K562 (cell line): ENCODE measurements around the gene GTF2A2. TPM values are rescaled to one million over a fixed set of nuclear protein-coding genes. Genes with fewer than 3 reads are reported as not detected.

ENCODE experiments used
- CHD7 ChIP-seq: fragments of 200-600 bp; sonication (generic); IDR thresholded peaks from one replicate; pipeline ENCODE4 v1.6.1; 2012; ENCODE audit warnings: mild to moderate bottlenecking, low read depth, low read length, inconsistent platforms
- DPF2 ChIP-seq: fragments of 450-650 bp; IDR thresholded peaks from 2 replicates; pipeline ENCODE4 v1.6.1; 2016
- HOXB6 ChIP-seq: fragments of 250-450 bp; sonication (Bioruptor Pico); IDR thresholded peaks from 2 replicates; pipeline ENCODE4 v1.5.1; 2022; ENCODE audit warnings: mild to moderate bottlenecking, borderline replicate concordance
- JUNB ChIP-seq: fragments of 450-650 bp; formaldehyde crosslinking; conservative IDR thresholded peaks from 2 replicates; pipeline ENCODE4 v1.4.0; 2020; ENCODE audit warnings: mild to moderate bottlenecking
- KAT7 ChIP-seq: sonication (generic); formaldehyde crosslinking; IDR thresholded peaks from 2 replicates; pipeline ENCODE4 v1.8.0; 2022; ENCODE audit warnings: missing genetic modification reagents, mild to moderate bottlenecking, borderline replicate concordance
- MIER1 ChIP-seq: fragments of 450-650 bp; IDR thresholded peaks from 2 replicates; pipeline ENCODE4 v1.6.1; 2016; ENCODE audit warnings: antibody characterized with exemption, mild to moderate bottlenecking, low read depth
- NR2C2 ChIP-seq, 2 experiments: fragments of 200-800 bp in 1 of 2; sonication (Bioruptor generic) in 1 of 2; sonication (generic) in 1 of 2; formaldehyde crosslinking in 1 of 2; IDR thresholded peaks; 2 replicates each; pipeline versions ENCODE4 v1.6.1 to v1.8.0; 2016 to 2022; ENCODE audit warnings: mild to moderate bottlenecking in 1 of 2, missing compliant biosample characterization in 1 of 2, missing genetic modification characterization in 1 of 2, missing genetic modification reagents in 1 of 2
- PCBP2 ChIP-seq: fragments of 200-400 bp; formaldehyde crosslinking; IDR thresholded peaks from 2 replicates; pipeline ENCODE4 v1.6.1; 2018; ENCODE audit warnings: low read length, low read depth, mild to moderate bottlenecking, moderate library complexity; ENCODE audit not compliant: poor library complexity, severe bottlenecking
- POLR2AphosphoS5 ChIP-seq: IDR thresholded peaks from 2 replicates; pipeline ENCODE4 v1.6.1; 2011; ENCODE audit warnings: mild to moderate bottlenecking, low read depth, low read length, moderate library complexity; ENCODE audit not compliant: control insufficient read depth, insufficient read depth
- SETDB1 ChIP-seq: IDR thresholded peaks from one replicate; pipeline ENCODE4 v1.6.1; 2012; ENCODE audit warnings: low read length, control low read depth, inconsistent platforms
- SIN3B ChIP-seq: fragments of 450-650 bp; IDR thresholded peaks from 2 replicates; pipeline ENCODE4 v1.6.1; 2017; ENCODE audit warnings: low read depth, mild to moderate bottlenecking, moderate library complexity
- STAG1 ChIP-seq: sonication (generic); formaldehyde crosslinking; IDR thresholded peaks from 2 replicates; pipeline ENCODE4 v1.5.0; 2020; ENCODE audit warnings: missing genetic modification reagents, borderline replicate concordance
- WHSC1 ChIP-seq: IDR thresholded peaks from one replicate; pipeline ENCODE4 v1.6.1; 2012; ENCODE audit warnings: low read length, control low read depth, inconsistent platforms
- polyA plus RNA-seq, 8 experiments: library from polyadenylated mRNA; depleted of rRNA in 4 of 8; stranded (reverse) in 5 of 8; unstranded in 3 of 8; fragments of >200 nt; fragmentation: Nextera tagmentation in 2 of 8; fragmentation: Illumina TruSeq in 1 of 8; extraction: Ambion mirVana in 2 of 8; extraction: Trizol in 1 of 8; gene quantifications; 2 replicates each; pipeline versions ENCODE4 v1.2.1 to v1.2.3, GENCODE V29; 2011 to 2014; ENCODE audit warnings: inconsistent platforms in 1 of 8, missing spikeins in 1 of 8
- total RNA-seq, 7 experiments: library from RNA; depleted of rRNA in 6 of 7; stranded (reverse); fragments of >200 nt in 6 of 7; fragmentation: Illumina TruSeq in 2 of 7; extraction: Trizol in 2 of 7; gene quantifications; 2 replicates each; pipeline versions ENCODE4 v1.2.1 to v1.2.3, GENCODE V29; 2011 to 2021; ENCODE audit warnings: low replicate concordance in 1 of 7
- TF ChIP-seq, protein P1 (sequence below): fragments of 450-650 bp; formaldehyde crosslinking; IDR thresholded peaks from 2 replicates; pipeline ENCODE4 v1.4.0; 2022; ENCODE audit warnings: mild to moderate bottlenecking, moderate library complexity

The GTF2A2 gene
- total and polyA plus RNA-seq, 9 of the 15 experiments (the other 6 are each of a cell fraction or from before 2014, with no cell fraction given), result 128 to 656 (median 172) TPM

GRCh38 chr15:59656897-59657634, at the start of gene GTF2A2 (continued):
- TF ChIP-seq CHD7, result no peak
- peak; percentile 26; the same call in 1 of the 2 replicates for TF ChIP-seq DPF2
- no peak for TF ChIP-seq HOXB6 (CRISPR knock-in tag)
- peak; percentile 97 for TF ChIP-seq NR2C2 (CRISPR knock-in tag; IDR thresholded peaks at IDR 0.05)
- peak; percentile 99 for TF ChIP-seq NR2C2 (tag; IDR thresholded peaks at IDR 0.05)
- TF ChIP-seq SIN3B, result no peak
- TF ChIP-seq, protein P1, sequence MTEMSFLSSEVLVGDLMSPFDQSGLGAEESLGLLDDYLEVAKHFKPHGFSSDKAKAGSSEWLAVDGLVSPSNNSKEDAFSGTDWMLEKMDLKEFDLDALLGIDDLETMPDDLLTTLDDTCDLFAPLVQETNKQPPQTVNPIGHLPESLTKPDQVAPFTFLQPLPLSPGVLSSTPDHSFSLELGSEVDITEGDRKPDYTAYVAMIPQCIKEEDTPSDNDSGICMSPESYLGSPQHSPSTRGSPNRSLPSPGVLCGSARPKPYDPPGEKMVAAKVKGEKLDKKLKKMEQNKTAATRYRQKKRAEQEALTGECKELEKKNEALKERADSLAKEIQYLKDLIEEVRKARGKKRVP (CRISPR knock-in tag), result no peak
- TF ChIP-seq MIER1, result no peak
- TF ChIP-seq WHSC1, result no peak
- no peak for TF ChIP-seq JUNB
- no peak for TF ChIP-seq PCBP2
- TF ChIP-seq POLR2AphosphoS5, result peak; percentile 93
- no peak for TF ChIP-seq SETDB1
- TF ChIP-seq KAT7 (CRISPR knock-in tag), result peak; percentile 89; the same call in 1 of the 2 replicates
- TF ChIP-seq STAG1 (CRISPR knock-in tag), result no peak
